Measurements from ENCODE around the gene ANKDD1B.
"Not testable (repeated sequence)": the region's sequence is repeated elsewhere in the genome, so short reads cannot be mapped to it uniquely, and the experiment has no call there.

DNA sequence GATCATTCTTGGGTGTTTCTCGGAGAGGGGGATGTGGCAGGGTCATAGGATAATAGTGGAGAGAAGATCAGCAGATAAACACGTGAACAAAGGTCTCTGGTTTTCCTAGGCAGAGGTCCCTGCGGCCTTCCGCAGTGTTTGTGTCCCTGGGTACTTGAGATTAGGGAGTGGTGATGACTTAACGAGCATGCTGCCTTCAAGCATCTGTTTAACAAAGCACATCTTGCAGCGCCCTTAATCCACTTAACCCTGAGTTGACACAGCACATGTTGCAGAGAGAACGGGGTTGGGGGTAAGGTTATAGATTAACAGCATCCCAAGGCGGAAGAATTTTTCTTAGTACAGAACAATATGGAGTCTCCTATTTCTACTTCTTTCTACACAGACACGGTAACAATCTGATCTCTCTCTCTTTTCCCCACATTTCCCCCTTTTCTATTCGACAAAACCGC, 368 bp upstream of the ANKDD1B start:
- not testable (repeated sequence) for TF ChIP-seq RFX5 (IDR thresholded peaks at IDR 0.05; ENCODE audit: low read depth, low read length); BCL3 (CRISPR knock-in tag; IDR thresholded peaks at IDR 0.05); HMGXB4 (CRISPR knock-in tag; IDR thresholded peaks at IDR 0.05; ENCODE audit: borderline replicate concordance in 1 of 2, low read depth in 1 of 2); TFDP1 (CRISPR knock-in tag; IDR thresholded peaks at IDR 0.05; ENCODE audit: borderline replicate concordance); POLR2AphosphoS5 (IDR thresholded peaks at IDR 0.05; ENCODE audit: low read depth, low read length); ATF2 (CRISPR knock-in tag; IDR thresholded peaks at IDR 0.05)
- TF ChIP-seq, protein P1, sequence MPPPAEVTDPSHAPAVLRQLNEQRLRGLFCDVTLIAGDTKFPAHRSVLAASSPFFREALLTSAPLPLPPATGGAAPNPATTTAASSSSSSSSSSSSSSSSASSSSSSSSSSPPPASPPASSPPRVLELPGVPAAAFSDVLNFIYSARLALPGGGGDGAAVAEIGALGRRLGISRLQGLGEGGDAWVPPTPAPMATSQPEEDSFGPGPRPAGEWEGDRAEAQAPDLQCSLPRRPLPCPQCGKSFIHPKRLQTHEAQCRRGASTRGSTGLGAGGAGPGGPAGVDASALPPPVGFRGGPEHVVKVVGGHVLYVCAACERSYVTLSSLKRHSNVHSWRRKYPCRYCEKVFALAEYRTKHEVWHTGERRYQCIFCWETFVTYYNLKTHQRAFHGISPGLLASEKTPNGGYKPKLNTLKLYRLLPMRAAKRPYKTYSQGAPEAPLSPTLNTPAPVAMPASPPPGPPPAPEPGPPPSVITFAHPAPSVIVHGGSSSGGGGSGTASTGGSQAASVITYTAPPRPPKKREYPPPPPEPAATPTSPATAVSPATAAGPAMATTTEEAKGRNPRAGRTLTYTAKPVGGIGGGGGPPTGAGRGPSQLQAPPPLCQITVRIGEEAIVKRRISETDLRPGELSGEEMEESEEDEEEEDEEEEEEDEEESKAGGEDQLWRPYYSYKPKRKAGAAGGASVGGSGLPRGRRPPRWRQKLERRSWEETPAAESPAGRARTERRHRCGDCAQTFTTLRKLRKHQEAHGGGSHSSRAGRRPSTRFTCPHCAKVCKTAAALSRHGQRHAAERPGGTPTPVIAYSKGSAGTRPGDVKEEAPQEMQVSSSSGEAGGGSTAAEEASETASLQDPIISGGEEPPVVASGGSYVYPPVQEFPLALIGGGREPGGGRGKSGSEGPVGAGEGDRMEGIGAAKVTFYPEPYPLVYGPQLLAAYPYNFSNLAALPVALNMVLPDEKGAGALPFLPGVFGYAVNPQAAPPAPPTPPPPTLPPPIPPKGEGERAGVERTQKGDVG (CRISPR knock-in tag; IDR thresholded peaks at IDR 0.05; ENCODE audit: borderline replicate concordance) = not testable (repeated sequence)
